ENCODE measurements around the gene HSPB7. TPM values are rescaled to one million over a fixed set of nuclear protein-coding genes. Genes with fewer than 3 reads are reported as not detected.

HSPB7 gene
- polyA plus RNA-seq, 1 donor (not counting 4 experiments of a cell fraction or from before 2014, with no cell fraction given), result 0.05 TPM

- Histone ChIP-seq H3K27ac (ENCODE audit: control insufficient read depth, insufficient read depth, low read length) (no peak overlapping the region), H2AFZ (ENCODE audit: control insufficient read depth, low read length) (no peak overlapping the region), H3K9me1 (ENCODE audit: control insufficient read depth, extremely low read depth, insufficient read depth, low read length) (no peaks in the 10 kb centered on the region), H3K9ac (ENCODE audit: control insufficient read depth, extremely low read depth, insufficient read depth, low read length) (no peak overlapping the region), H3K79me2 (ENCODE audit: control insufficient read depth, insufficient read depth, low read length) (no peaks in the 10 kb centered on the region), H3K9me3 (ENCODE audit: control insufficient read depth, low read depth, low read length) (no peaks in the 10 kb centered on the region), H3K36me3 (ENCODE audit: control insufficient read depth in 2 of 2, extremely low read depth in 1 of 2, insufficient read depth in 2 of 2, low read length in 2 of 2) (no peaks in the 10 kb centered on the region), H3K4me1 (ENCODE audit: control insufficient read depth, extremely low read depth, insufficient read depth, low read length) (peaks cover 13% of the 10 kb centered on the region), H3K27me3 (ENCODE audit: control insufficient read depth, extremely low read depth, insufficient read depth, low read length) (no peaks in the 10 kb centered on the region), H3K4me3 (ENCODE audit: control insufficient read depth in 2 of 3, extremely low read depth in 1 of 3, insufficient read depth in 2 of 3, low read depth in 1 of 3, low read length in 3 of 3) (no peak overlapping the region), H4K20me1 (ENCODE audit: control insufficient read depth, extremely low read depth, insufficient read depth, low read length) (no peaks in the 10 kb centered on the region), H3K4me2 (ENCODE audit: control insufficient read depth, extremely low read depth, insufficient read depth, low read depth, low read length) (no peak overlapping the region)
- no peak for DNase-seq (ENCODE audit: low read depth, low spot score)
- no peak for FAIRE-seq
- dilution Hi-C loops (cut with MboI; ENCODE audit: extremely low pct_ligation_motif_present, low sequenced_read_pairs), result no loop called here
- no peak for TF ChIP-seq EZH2 (IDR thresholded peaks at IDR 0.05; ENCODE audit: low read length)
- TF ChIP-seq CTCF (optimal IDR thresholded peaks at IDR 0.05 in 1 of 3, IDR thresholded peaks at IDR 0.05 in 1 of 3, conservative IDR thresholded peaks at IDR 0.05 in 1 of 3; ENCODE audit: extremely low read depth in 1 of 3, insufficient read depth in 2 of 3, low read length in 3 of 3), result no peak
Measured at GRCh38 chr1:16011936-16012589, 5.8 kb downstream of the HSPB7 start.

- FAIRE-seq (no peak), DNase-seq (ENCODE audit: low read depth, low spot score) (no peak)
- dilution Hi-C loops (cut with MboI; ENCODE audit: extremely low pct_ligation_motif_present, low sequenced_read_pairs), result no loop called here
- Histone ChIP-seq H3K36me3 (ENCODE audit: control insufficient read depth in 2 of 2, extremely low read depth in 1 of 2, insufficient read depth in 2 of 2, low read length in 2 of 2) (no peaks in the 10 kb centered on the region), H3K79me2 (ENCODE audit: control insufficient read depth, insufficient read depth, low read length) (no peaks in the 10 kb centered on the region), H4K20me1 (ENCODE audit: control insufficient read depth, extremely low read depth, insufficient read depth, low read length) (no peaks in the 10 kb centered on the region), H3K27me3 (ENCODE audit: control insufficient read depth, extremely low read depth, insufficient read depth, low read length) (no peaks in the 10 kb centered on the region), H3K9me3 (ENCODE audit: control insufficient read depth, low read depth, low read length) (no peaks in the 10 kb centered on the region), H3K4me1 (ENCODE audit: control insufficient read depth, extremely low read depth, insufficient read depth, low read length) (peaks cover 17% of the 10 kb centered on the region), H3K4me2 (ENCODE audit: control insufficient read depth, extremely low read depth, insufficient read depth, low read depth, low read length) (no peak overlapping the region), H3K9ac (ENCODE audit: control insufficient read depth, extremely low read depth, insufficient read depth, low read length) (no peak overlapping the region), H3K9me1 (ENCODE audit: control insufficient read depth, extremely low read depth, insufficient read depth, low read length) (no peaks in the 10 kb centered on the region), H3K27ac (ENCODE audit: control insufficient read depth, insufficient read depth, low read length) (no peak overlapping the region), H2AFZ (ENCODE audit: control insufficient read depth, low read length) (no peak overlapping the region), H3K4me3 (ENCODE audit: control insufficient read depth in 2 of 3, extremely low read depth in 1 of 3, insufficient read depth in 2 of 3, low read depth in 1 of 3, low read length in 3 of 3) (no peak overlapping the region)
- TF ChIP-seq EZH2 (IDR thresholded peaks at IDR 0.05; ENCODE audit: low read length), result no peak
- no peak for TF ChIP-seq CTCF (optimal IDR thresholded peaks at IDR 0.05 in 1 of 3, IDR thresholded peaks at IDR 0.05 in 1 of 3, conservative IDR thresholded peaks at IDR 0.05 in 1 of 3; ENCODE audit: extremely low read depth in 1 of 3, insufficient read depth in 2 of 3, low read length in 3 of 3)
Measured at GRCh38 chr1:16010837-16011236, 7.0 kb downstream of the HSPB7 start.
